GM21381 (cell line): ENCODE data around the gene CEP57L1.
"Not testable (repeated sequence)": the region's sequence is repeated elsewhere in the genome, so short reads cannot be mapped to it uniquely, and the experiment has no call there.

Experiments used
- ATAC-seq: cut with Tn5 transposase; IDR thresholded peaks from one replicate; pipeline ENCODE4 v1.9.1; 2021; ENCODE audit warnings: mild to moderate bottlenecking, moderate library complexity; ENCODE audit not compliant: unreplicated experiment

The CEP57L1 gene

DNA sequence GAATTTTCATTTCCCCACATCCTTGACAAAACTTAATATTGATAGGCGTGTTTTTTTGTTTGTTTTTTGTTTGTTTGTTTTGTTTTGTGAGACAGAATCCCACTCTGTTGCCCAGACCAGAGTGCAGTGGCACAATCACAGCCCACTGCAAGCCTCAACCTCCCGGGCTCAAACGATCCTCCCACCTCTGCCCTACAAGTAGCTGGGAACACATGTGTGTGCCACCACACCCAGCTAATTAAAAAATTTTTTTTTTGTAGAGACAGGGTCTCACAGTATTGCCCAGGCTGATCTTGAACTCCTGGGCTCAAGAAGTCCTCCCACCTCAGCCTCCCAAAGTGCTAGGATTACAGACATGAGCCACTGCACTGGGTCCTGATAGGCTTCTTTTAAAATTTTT is 9.2 kb downstream of the CEP57L1 start:
- no peak for ATAC-seq

DNA sequence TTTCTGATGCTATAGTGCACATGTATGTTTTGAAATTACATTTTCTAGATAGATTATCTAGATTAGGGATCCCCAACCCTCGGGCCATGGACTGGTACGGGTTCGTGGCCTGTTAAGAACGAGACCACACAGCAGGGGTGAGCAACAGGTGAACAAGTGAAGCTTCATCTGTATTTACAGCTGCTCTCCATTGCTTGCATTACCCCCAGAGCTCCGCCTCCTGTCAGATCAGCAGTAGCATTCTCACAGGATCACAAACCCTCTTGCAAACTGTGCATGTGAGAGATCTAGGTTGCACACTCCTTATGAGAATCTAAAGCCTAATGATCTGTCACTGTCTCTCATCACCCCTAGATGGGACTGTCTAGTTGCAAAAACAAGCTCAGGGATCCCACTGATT is 10.4 kb downstream of the CEP57L1 start:
- ATAC-seq: no peak

DNA sequence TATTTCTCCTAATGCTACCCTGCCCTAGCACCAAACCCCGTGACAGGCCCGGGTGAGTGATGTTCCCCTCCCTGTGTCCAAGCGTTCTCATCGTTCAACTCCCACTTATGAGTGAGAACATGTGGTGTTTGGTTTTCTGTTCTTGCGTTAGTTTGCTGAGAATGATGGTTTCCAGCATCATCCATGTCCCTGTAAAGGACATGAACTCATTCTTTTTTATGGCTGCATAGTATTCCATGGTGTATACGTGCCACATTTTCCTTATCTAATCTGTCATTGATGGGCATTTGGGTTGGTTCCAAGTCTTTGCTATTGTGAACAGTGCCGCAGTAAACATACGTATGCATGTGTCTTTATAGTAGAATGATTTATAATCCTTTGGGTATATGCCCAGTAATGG is 14.4 kb downstream of the CEP57L1 start:
- ATAC-seq: not testable (repeated sequence)

DNA sequence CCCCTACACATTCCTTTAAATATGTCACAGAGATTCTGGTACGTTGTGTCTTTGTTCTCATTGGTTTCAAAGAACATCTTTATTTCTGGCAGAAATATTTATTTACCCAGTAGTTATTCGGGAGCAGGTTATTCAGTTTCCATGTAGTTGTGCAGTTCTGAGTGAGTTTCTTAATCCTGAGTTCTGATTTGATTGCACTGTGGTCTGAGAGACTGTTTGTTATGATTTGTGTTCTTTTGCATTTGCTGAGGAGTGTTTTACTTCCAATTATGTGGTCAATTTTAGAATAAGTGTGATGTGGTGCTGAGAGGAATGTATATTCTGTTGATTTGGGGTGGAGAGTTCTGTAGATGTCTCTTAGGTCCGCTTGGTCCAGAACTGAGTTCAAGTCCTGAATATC is 17.4 kb downstream of the CEP57L1 start:
- ATAC-seq: not testable (repeated sequence)

DNA sequence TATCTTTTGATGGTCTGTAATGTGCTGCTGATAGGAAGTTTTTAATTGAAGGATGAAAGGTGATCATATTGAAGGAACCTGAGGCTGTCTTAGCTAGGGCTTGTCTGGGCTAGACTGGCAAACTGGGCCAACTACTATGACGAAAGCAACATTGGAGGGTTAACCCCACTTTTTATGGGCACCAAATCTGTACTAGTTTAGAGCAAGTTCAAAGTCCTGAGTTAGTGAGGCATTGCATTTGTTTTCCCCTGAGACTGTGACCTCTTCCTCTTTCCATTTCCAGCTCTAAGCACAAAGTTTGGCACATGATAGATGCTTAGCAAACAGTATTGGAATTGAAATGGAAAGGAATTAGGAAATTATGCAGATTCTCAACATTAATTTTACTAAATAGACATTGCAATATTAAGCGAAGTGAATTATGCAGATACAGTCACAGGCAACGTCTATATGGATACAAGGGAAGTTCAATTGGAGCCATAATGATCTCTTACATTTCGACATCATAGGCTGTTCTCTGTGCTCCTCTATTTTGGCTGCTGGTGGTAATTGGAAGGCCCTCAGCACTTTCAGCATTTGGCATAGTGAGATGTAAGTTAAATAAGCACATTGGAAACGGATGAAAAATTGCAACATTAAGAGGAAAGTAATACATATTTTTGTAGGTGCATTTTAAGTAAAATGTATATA is 22.2 kb downstream of the CEP57L1 start:
- ATAC-seq: peak; percentile 59

- no peak for ATAC-seq
These were observed 23.0 kb downstream of the CEP57L1 start for GRCh38 chr6:109118337-109118736.

GRCh38 chr6:109118871-109119354 is 23.6 kb downstream of the CEP57L1 start:
- ATAC-seq: no peak

GRCh38 chr6:109121411-109121810 is 26.1 kb downstream of the CEP57L1 start:
- ATAC-seq: no peak

DNA sequence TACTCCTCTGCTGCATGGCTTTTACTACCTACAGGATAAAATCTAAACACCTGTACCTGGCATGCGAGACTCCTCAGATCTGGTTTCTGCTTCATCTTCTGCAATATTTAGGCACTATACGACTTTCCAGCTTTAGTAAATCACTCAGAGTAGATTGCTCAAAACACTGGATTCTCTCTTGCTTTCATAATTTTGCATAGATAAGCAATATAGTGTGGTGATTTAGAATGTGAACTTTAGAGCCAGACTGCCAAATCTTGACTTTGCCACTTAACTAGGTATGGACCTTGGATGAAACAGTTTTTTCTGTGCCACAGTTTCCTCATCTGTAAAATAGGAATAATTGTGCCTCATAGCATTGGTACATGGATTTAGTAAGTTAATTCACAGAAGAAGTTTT is 28.9 kb downstream of the CEP57L1 start:
- ATAC-seq: no peak

- ATAC-seq: no peak
These were observed 30.2 kb downstream of the CEP57L1 start for GRCh38 chr6:109125504-109125903.

- no peak for ATAC-seq
These were observed 34.8 kb downstream of the CEP57L1 start for GRCh38 chr6:109130065-109130464.

GRCh38 chr6:109135600-109135999 is 40.3 kb downstream of the CEP57L1 start:
- ATAC-seq: not testable (repeated sequence)

DNA sequence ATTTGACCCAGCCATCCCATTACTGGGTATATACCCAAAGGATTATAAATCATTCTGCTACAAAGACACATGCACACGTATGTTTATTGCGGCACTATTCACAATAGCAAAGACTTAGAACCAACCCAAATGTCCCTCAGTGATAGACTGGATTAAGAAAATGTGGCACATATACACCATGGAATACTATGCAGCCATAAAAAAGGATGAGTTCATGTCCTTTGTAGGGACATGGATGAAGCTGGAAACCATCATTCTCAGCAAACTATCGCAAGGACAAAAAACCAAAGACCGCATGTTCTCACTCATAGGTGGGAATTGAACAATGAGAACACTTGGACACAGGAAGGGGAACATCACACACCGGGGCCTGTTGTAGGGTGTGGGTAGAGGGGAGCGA is 40.7 kb downstream of the CEP57L1 start:
- not testable (repeated sequence) for ATAC-seq

DNA sequence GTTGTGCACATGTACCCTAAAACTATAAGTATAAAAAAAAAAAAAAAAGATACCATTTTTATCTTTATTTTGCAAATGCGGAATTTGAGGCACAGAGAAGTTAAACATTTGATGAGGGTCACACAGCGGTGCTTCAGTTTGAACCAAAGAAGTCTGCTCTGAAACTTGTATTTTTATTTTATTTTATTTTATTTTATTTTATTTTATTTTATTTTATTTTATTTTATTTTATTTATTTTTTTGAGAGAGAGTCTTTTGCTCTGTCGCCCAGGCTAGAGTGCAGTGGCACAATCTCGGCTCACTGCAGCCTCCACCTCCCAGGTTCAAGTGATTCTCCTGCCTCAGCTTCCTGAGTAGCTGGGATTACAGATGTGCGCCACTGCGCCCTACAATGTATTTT is 41.2 kb downstream of the CEP57L1 start:
- ATAC-seq: not testable (repeated sequence)

- ATAC-seq: no peak
These were observed 43.8 kb downstream of the CEP57L1 start for GRCh38 chr6:109139109-109139508.

GRCh38 chr6:109142067-109142466 is 46.8 kb downstream of the CEP57L1 start:
- not testable (repeated sequence) for ATAC-seq

- ATAC-seq: no peak
These were observed 47.9 kb downstream of the CEP57L1 start for GRCh38 chr6:109143191-109143590.

DNA sequence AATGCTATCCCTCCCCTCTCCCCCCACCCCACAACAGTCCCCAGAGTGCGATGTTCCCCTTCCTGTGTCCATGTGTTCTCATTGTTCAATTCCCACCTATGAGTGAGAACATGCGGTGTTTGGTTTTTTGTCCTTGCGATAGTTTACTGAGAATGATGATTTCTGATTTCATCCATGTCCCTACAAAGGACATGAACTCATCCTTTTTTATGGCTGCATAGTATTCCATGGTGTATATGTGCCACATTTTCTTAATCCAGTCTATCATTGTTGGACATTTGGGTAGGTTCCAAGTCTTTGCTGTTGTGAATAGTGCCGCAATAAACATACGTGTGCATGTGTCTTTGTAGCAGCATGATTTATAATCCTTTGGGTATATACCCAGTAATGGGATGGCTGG is 52.9 kb downstream of the CEP57L1 start:
- not testable (repeated sequence) for ATAC-seq

DNA sequence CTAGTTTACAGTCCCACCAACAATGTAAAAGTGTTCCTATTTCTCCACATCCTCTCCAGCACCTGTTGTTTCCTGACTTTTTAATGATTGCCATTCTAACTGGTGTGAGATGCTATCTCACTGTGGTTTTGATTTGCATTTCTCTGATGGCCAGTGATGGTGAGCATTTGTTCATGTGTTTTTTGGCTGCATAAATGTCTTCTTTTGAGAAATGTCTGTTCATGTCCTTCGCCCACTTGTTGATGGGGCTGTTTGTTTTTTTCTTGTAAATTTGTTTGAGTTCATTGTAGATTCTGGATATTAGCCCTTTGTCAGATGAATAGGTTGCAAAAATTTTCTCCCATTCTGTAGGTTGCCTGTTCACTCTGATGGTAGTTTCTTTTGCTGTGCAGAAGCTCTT is 53.4 kb downstream of the CEP57L1 start:
- ATAC-seq: not testable (repeated sequence)

DNA sequence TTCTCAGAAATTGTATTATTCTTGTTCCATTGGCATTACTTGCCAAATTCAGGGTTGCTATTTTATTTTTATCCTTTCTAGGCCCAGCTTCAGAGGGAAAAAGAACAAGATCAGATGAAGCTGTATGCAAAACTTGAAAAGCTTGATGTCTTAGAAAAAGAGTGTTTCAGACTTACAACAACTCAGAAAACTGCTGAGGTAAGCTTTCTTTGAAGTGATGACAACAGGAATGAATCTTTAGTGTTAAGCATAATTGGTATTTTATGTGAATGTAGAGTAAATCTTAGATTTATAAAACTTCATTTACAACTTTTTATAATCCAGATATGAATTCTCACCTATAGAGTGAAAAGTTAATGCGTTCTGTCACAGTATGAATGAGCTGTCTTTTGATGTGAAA is 58.4 kb downstream of the CEP57L1 start:
- no peak for ATAC-seq

- ATAC-seq: no peak
These were observed 69.0 kb downstream of the CEP57L1 start for GRCh38 chr6:109164331-109164730.

GRCh38 chr6:109165392-109165974 is 70.2 kb downstream of the CEP57L1 start:
- ATAC-seq: no peak

GRCh38 chr6:109166673-109167072 is 71.4 kb downstream of the CEP57L1 start:
- no peak for ATAC-seq
